ENCODE results near the gene BRD2.

DNA sequence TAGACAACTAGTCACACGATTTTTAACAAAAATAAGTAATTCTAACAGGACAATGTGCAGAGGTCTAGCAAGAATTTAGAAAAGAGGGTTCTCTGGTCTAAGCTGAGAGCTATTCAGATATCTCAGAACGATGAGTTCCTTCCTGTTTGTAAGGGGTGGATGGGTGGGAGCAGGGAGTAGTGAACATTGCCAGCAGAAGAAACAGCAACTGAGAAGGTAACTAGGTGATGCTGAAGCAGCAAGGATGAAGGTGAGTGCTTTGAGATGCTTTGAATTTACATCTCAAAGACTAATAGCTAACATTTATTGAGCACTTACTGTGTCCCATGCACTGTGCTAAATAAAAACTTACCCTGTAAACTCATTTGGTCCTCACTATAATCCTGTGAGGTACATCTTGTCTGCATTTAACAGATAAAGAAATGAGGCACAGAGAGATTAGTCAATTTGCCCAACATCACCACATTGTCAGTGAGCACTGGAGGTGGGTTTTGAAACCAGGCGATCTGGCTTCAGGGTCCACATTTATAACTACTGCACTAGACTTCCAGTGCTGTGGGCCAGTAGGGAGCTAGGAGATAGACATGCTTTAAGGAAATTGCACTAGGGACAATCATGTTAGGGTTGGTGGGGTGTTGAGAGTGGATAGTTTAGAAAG lies 15.7 kb downstream of the BRD2 start:
- TF ChIP-seq CTCF (conservative IDR thresholded peaks at IDR 0.05) (no peak), ZFX (IDR thresholded peaks at IDR 0.05) (no peak)

Measured in C4-2B (cell line).